Effector memory CD4-positive, alpha-beta T cell (primary cell): ENCODE results near the gene GALNTL6.

Experiments
- DNase-seq, 3 donors: peaks; one replicate each; pipeline ENCODE4 v3.0.0-alpha.2; 2020
- H3K27ac ChIP-seq: 2 replicates; pipeline ENCODE4 v1.7.0; 2013; ENCODE audit warnings: mild to moderate bottlenecking, low read length, moderate library complexity; ENCODE audit not compliant: insufficient read depth, poor library complexity, severe bottlenecking
- H3K27me3 ChIP-seq: replicated peaks from 2 replicates; pipeline ENCODE4 v1.7.0; 2013; ENCODE audit warnings: mild to moderate bottlenecking, low read length; ENCODE audit not compliant: insufficient read depth, control insufficient read depth, poor library complexity, severe bottlenecking
- H3K36me3 ChIP-seq: 2 replicates; pipeline ENCODE4 v1.7.0; 2013; ENCODE audit warnings: mild to moderate bottlenecking, low read length, moderate library complexity; ENCODE audit not compliant: control insufficient read depth, insufficient read depth
- H3K4me1 ChIP-seq: 2 replicates; pipeline ENCODE4 v1.7.0; 2013; ENCODE audit warnings: low read length, mild to moderate bottlenecking; ENCODE audit not compliant: control insufficient read depth, insufficient read depth, poor library complexity, severe bottlenecking
- H3K4me3 ChIP-seq: 2 replicates; pipeline ENCODE4 v1.7.0; 2013; ENCODE audit warnings: low read length, low read depth, mild to moderate bottlenecking; ENCODE audit not compliant: insufficient read depth, poor library complexity, severe bottlenecking
- H3K9me3 ChIP-seq: 2 replicates; pipeline ENCODE4 v1.7.0; 2013; ENCODE audit warnings: mild to moderate bottlenecking, low read length, moderate library complexity; ENCODE audit not compliant: control insufficient read depth

The GALNTL6 gene

GRCh38 chr4:172308078-172308477 is 494.9 kb downstream of the GALNTL6 start:
- DNase-seq: no peak

GRCh38 chr4:172311682-172312081 is 498.5 kb downstream of the GALNTL6 start:
- H3K9me3 ChIP-seq: no peaks in the 10 kb centered on the region
- no peak for DNase-seq
- no peaks in the 10 kb centered on the region for H3K27me3 ChIP-seq
- no peaks in the 10 kb centered on the region for H3K4me1 ChIP-seq
- no peaks in the 10 kb centered on the region for H3K36me3 ChIP-seq
- no peak overlapping the region for H3K4me3 ChIP-seq
- H3K27ac ChIP-seq: no peak overlapping the region

More at GRCh38 chr4:172308078-172308477, 494.9 kb downstream of the GALNTL6 start:
- Histone ChIP-seq H3K27me3 (no peaks in the 10 kb centered on the region), H3K9me3 (no peaks in the 10 kb centered on the region), H3K4me1 (no peaks in the 10 kb centered on the region), H3K27ac (no peak overlapping the region), H3K4me3 (no peak overlapping the region), H3K36me3 (no peaks in the 10 kb centered on the region)

GRCh38 chr4:172323288-172323687 is 510.1 kb downstream of the GALNTL6 start:
- no peaks in the 10 kb centered on the region for H3K9me3 ChIP-seq
- H3K36me3 ChIP-seq: no peaks in the 10 kb centered on the region
- no peaks in the 10 kb centered on the region for H3K27me3 ChIP-seq
- H3K27ac ChIP-seq: no peak overlapping the region
- H3K4me3 ChIP-seq: no peak overlapping the region
- DNase-seq: no peak
- H3K4me1 ChIP-seq: no peaks in the 10 kb centered on the region

- H3K4me1 ChIP-seq: no peaks in the 10 kb centered on the region
- no peak for DNase-seq
- H3K27ac ChIP-seq: no peak overlapping the region
- H3K36me3 ChIP-seq: no peaks in the 10 kb centered on the region
- H3K27me3 ChIP-seq: no peaks in the 10 kb centered on the region
- H3K9me3 ChIP-seq: no peaks in the 10 kb centered on the region
- H3K4me3 ChIP-seq: no peak overlapping the region
Measured at GRCh38 chr4:172344308-172344938, 531.2 kb downstream of the GALNTL6 start.

- Histone ChIP-seq H3K36me3 (no peaks in the 10 kb centered on the region), H3K27me3 (no peaks in the 10 kb centered on the region), H3K9me3 (no peaks in the 10 kb centered on the region), H3K27ac (no peak overlapping the region), H3K4me1 (no peaks in the 10 kb centered on the region), H3K4me3 (no peak overlapping the region)
- DNase-seq: no peak
Measured at GRCh38 chr4:172348426-172348825, 535.2 kb downstream of the GALNTL6 start.

- no peak for DNase-seq
- no peaks in the 10 kb centered on the region for H3K36me3 ChIP-seq
- no peaks in the 10 kb centered on the region for H3K9me3 ChIP-seq
- H3K27me3 ChIP-seq: no peaks in the 10 kb centered on the region
- H3K4me3 ChIP-seq: no peak overlapping the region
- H3K27ac ChIP-seq: no peak overlapping the region
- H3K4me1 ChIP-seq: no peaks in the 10 kb centered on the region
Measured at GRCh38 chr4:172352356-172352755, 539.2 kb downstream of the GALNTL6 start.

- H3K4me3 ChIP-seq: no peak overlapping the region
- no peaks in the 10 kb centered on the region for H3K4me1 ChIP-seq
- H3K27ac ChIP-seq: no peak overlapping the region
- H3K36me3 ChIP-seq: no peaks in the 10 kb centered on the region
- no peaks in the 10 kb centered on the region for H3K27me3 ChIP-seq
- no peak for DNase-seq
- no peaks in the 10 kb centered on the region for H3K9me3 ChIP-seq
Measured at GRCh38 chr4:172356016-172356415, 542.8 kb downstream of the GALNTL6 start.

- Histone ChIP-seq H3K9me3 (no peaks in the 10 kb centered on the region), H3K36me3 (no peaks in the 10 kb centered on the region), H3K27me3 (no peaks in the 10 kb centered on the region)
Measured at GRCh38 chr4:172357006-172357540, 543.9 kb downstream of the GALNTL6 start.

GRCh38 chr4:172362569-172362968 is 549.4 kb downstream of the GALNTL6 start:
- DNase-seq: no peak
- Histone ChIP-seq H3K27me3 (no peaks in the 10 kb centered on the region), H3K36me3 (no peaks in the 10 kb centered on the region), H3K4me1 (no peaks in the 10 kb centered on the region), H3K27ac (no peak overlapping the region), H3K9me3 (no peaks in the 10 kb centered on the region), H3K4me3 (no peak overlapping the region)

More at GRCh38 chr4:172357006-172357540, 543.9 kb downstream of the GALNTL6 start:
- DNase-seq: no peak
- Histone ChIP-seq H3K27ac (no peak overlapping the region), H3K4me1 (no peaks in the 10 kb centered on the region), H3K4me3 (no peak overlapping the region)

- Histone ChIP-seq H3K27ac (no peak overlapping the region), H3K36me3 (no peaks in the 10 kb centered on the region), H3K9me3 (no peaks in the 10 kb centered on the region), H3K27me3 (no peaks in the 10 kb centered on the region), H3K4me3 (no peak overlapping the region), H3K4me1 (no peaks in the 10 kb centered on the region)
- DNase-seq: no peak
Measured at GRCh38 chr4:172369471-172369959, 556.3 kb downstream of the GALNTL6 start.
